Activated naive CD4-positive, alpha-beta T cell treated with Interleukin-2 at 50 U/mL for 16 hours (primary cell): ENCODE measurements around the gene COMP.

Experiments
- DNase-seq: peaks from one replicate; pipeline ENCODE4 v3.0.0-alpha.2; 2020

Gene COMP

DNA sequence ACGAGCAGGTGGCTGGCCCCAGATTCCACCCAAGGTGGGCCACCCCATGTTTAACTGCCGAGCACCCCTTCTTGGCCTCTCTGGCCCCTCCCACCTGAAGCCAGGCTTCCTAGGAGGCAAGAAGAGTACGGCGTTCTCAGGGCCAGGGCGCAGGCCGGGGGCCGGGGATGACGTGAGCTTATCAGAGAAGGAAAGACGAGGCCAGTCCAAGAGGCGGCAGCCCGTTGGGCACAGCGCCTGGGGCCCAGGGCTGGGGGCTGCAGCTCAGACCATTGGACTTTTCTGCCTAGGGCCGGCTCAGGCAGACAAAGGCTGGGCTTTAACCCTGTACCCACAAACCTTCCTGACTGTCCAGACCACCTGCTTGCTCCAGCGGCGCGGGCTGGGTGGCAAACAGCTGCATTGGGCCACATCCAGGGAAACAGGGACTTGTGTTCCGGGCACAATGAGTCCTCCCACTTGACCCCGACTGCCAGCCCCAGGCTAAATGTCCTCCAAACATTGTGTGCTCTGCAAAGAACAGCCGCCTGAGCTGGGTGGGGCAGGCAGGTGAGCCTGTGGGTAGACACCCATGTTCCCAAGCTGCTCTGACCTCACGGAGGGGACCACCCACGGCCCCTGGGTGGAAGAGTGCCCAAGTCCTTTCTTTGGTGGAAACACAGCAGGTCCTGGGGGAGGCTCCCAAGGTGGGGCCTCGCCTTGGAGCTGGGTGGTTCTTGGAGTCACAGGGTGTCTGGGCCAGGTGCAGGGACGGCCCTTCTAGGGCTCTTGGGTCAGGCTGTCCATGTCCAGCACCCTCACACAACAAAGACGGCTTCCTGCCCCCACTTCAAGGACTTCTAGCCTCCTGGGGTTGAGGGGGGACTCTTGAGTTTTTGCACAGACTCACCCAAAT, 21.9 kb downstream of the COMP start:
- no peak for DNase-seq

DNA sequence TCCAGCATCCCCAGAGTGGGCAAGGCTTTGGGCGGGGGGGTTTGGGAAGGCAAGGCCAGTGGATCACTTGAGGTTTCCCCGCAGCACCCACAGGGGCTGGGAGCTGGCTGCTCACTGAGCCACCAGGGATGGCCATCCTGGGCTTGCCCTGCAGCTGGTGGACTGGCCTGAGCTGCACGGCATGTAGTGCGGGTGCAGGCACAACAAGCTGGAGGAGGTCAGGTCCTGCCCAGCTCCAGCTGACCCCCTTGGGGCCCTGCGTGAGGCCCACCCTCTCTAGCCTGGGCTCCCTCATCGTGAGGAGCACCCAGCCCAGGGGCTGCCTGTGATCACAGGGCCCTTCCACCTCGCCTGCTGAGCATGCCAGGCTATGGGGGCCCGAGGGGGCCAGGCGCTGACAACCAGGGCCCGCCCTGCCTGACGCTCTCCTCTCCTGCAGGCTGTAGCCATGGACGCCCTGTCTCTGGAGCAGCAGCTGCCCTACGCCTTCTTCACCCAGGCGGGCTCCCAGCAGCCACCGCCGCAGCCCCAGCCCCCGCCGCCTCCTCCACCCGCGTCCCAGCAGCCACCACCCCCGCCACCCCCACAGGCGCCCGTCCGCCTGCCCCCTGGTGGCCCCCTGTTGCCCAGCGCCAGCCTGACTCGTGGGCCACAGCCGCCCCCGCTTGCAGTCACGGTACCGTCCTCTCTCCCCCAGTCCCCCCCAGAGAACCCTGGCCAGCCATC, 22.9 kb downstream of the COMP start:
- DNase-seq: no peak

DNA sequence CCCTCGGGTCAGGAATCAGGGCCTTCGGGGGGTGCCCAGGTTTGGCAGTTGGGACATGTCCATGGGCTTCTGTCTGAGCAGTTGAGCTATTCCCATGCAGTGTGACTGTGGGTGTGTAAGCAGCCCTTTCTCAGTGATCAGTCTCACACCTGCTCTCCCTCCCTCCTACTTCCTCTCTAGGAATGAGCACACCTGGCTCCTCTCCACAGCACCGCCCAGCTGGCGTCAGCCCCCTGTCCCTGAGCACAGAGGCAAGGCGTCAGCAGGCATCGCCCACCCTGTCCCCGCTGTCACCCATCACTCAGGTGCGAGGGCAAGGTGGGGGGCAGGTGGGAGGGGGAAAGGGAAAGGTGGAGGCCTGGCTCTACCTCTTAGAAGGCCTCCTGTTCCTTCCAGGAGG, 25.9 kb downstream of the COMP start:
- no peak for DNase-seq

DNA sequence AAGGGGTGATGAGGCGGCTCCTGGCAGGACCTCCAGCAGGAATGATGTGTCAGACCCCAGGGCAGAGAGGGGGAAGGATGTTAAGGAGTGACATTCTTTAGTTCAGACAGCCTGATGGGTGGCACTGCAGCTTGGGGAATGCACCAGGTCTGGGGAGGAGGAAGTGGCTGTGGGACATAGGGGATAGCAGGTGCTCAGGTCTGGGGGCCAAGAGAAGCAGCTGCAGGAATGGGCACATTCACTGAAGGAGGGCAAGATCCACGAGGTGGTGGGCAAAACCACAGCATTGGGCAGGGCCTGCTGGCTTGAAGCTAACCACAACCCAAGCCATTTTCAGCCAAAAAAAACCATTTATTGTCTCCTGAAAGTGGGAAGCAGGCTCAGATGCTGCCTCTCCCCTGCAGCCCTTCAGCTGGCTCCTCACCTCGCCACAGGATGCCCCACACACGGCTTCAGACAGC, 26.5 kb downstream of the COMP start:
- no peak for DNase-seq

DNA sequence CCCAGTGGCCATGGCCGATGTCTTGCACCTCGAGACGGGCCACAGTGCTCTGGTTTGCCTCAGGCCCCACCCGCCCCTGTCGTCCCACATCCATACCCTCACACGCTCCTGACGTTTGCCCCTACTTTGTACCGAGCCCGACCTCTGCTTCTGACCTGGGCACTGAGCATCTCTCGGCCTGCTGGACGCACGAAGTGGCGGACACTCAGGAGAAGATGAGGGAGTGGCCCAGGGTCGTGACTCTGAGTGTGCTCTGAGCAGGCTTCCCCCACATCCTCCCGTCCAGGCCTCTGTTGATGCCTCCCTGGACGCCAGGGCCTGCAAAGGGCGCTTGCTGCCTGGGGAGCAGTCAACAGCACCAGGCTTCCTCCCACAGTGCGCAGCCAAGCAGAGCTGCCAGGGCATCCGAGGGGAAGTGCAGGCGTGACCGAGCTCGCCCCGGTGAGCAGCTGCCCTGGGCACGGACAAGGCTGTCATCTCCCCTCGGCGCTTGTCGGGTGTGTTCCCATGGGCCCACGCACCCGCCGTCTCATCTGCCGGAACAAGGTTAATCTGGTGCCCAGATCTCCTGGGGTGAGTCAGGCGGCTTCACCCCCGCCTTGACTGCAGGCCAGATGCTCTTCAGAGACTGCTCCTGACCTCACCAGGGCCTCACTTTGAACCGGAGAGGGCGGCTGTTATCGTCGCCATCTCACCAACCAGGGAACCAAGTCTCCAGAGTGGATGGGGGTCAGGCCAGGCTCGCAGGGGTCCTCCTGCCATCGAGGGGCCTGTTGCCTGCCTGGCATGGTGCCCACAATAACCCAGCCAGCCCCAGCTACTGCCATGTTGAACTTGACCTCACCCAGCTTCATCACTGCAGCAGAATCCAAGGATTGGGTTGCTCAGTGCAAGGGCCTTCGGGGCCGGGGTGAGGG, 27.2 kb downstream of the COMP start:
- no peak for DNase-seq

DNA sequence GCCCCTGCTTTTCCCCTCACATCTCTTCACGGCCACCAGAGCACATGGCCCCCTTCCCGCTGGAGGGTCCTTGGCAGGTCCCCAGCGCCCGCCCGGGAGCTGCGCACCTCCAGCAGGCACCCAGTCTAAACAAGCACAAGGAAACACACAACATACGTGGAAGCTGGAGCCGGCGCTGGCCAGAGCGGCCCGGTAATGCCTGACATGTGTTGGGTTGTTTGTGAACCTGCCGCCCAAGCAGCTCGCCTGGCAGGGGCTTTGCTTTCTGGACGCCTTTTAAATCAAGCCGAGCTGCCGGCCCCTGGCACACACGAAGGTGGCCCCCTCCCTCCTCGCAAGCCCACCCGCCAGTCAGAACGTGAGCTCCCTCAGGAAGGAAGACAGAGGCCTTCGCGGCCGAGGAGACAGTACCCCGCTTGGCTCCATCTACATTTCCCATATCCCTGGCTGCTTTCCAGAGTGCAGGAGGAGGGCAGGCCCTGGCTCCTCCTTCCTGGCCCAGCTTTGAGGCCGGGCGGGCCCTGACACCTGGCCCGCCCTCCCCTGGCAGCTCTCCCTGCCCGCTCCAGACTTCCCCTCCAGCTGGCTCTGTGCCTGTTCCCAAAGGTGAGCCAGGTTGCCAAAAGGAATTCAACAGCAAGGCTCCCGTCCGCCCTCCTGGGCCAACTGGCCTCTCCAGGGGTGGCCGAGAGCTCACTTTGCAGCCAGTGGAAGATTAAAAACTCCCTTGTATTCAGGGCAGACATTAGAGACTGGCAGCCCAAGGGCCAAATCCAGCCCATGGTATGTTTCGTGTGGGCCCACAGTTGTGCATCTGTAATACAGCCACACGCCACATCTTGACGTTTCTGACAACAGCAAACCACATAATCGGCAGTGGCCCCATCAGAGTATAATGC, 28.7 kb downstream of the COMP start:
- DNase-seq: no peak

DNA sequence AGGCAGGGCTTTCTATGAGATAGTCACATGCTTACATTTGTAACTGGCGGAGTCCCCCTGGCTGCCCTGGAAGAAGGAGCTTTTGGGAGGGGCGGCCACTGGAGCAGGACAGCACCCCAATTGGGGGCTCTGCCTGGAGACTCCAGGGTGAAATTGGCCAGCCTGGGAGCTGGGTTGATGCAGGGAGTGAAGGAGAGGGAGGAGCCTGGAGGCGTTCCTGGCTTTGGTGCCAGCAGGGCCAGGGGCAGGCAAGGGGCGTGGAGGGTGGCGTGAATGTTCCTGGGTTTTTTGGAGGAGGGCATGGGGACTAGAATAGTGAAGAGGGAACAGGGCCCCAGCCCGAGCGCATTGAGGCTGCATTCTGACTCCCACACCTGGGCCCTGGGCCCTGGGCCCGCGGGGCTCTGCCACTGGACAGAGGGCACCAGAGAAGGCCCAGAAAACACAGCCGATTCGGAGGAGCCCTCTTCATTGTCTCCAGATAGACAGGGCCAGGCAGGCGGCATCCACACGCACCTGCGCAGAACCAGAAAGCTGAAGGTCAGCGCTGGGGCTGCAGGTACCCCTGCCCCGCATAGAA, 29.5 kb downstream of the COMP start:
- DNase-seq: no peak

DNA sequence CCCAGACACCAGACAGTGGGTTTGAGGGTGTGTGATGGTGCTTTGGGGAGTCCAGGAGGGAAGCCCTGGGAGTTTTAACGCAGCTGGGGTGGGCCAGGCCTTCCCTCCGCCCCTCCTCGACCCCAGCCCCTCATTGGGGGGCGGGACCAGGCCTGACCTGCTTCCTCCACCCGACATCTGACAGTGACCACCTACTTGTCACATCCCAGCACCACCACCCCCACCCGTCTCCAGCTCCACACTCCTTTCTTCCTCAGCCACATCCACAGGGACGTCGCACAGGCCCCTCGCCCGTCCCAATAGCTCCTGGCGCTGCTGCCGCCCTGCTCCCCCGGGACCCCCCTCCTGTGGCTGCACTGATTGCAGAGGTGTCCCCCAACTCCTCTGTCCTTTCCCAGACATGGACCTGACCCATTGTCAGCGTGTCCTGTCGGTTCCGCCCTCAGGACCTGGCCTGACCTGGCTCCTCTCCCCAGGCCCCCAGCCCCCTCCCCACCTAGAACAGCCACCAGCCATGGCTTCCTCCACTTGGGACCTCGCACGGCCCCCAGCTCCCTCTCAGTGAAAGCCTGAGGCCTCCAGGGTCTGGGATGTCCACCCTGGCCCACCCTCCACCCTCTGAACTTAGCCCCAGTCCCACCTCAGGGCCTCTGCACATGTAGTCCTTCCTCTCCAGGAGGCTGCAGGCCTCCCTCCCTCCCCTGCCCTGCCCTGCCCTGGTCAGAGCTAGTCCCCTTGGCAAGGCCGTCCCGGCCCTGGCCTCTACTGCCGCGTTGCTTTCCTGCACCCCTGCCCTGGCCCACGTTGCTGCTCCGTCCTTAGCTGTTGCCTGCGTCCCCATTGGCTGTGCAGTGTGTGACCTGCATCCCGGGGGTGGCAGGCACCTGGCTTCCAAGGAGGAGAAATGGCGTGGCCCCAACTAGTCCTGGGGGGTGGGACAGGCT, 30.4 kb downstream of the COMP start:
- no peak for DNase-seq

DNA sequence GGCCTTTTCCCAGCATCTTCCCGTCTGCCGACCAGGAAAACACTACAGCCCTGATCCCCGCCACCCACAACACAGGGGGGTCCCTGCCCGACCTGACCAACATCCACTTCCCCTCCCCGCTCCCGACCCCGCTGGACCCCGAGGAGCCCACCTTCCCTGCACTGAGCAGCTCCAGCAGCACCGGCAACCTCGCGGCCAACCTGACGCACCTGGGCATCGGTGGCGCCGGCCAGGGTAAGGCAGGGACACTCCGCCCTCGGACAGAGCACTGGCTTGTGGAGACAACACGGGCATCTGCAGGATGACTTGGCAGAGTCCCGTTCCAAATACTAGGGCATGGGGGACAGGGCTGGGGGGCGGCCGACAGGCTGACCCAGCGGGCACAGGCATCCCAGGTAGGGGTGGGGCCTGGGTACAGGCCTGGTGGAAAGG, 31.1 kb downstream of the COMP start:
- DNase-seq: no peak

DNA sequence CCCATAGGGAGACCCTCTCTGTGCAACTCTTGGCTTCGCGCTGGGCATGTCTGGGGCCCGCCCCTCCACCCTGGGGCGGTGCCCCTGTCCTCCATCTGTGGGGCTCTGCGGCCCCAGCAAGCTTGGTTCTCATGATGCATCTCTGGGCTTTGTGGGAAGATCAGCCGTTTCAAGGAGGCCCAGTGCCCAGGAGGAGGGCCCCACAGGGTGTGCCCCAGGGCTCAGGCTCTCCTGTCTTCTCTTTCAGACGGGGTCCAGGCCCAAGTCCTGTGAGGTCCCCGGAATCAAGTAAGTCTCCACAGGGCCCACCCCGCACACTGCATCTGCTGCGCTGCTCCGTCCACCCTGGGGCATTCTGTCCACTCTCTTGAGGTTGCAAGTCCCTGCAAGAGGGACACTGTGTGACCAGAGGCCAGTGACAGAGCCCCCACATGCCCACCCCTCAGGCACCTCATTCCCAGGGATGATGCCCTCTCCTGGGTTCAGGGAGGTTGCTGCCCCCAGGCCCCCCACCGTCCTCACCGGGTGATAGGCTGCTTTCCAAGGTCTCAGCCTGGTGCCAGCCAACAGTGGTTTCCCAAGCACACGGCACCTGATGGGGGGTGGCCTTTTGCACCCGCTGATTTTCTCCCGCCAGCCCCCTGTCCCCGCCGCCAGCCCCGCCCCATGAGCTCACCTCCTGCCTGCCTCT, 31.7 kb downstream of the COMP start:
- no peak for DNase-seq

DNA sequence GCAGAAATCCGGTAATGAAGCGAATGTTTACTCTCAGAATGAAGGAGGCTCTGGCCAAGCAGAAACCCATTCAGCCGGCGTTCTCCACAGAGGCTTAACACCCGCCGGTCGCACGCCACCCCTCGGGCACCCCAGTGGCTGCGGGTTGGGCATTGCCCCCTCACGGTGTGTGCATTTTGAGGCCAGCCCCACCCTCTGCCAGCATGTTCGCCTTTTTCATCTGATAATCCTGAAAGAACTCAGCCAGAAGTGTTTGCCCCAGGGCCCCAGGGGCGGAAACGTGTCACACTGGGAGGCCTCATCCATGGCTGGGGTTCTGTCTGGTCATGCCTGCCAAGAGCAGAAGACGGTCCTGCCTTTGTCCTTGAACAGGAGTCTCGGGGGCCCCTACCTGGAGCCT, 34.2 kb downstream of the COMP start:
- DNase-seq: no peak

DNA sequence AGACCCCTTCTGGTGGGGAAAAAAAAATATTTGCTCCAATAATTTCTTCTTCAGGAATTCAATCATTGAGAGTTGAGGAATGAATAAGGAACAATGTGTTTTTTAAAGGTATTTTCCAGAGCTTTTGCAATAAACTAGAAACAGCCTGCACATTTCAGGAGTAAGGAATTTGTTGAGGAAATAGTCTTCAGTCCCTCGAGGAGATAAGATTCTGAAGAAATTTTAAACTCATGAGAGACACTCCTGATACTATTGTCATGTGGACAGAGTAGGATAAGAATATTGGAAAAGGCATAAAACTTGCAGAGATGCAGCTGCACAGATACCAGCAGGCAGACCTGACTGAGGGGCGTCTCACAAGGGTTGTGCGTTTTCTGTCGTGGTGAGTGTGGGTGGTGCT, 36.6 kb downstream of the COMP start:
- DNase-seq: no peak

DNA sequence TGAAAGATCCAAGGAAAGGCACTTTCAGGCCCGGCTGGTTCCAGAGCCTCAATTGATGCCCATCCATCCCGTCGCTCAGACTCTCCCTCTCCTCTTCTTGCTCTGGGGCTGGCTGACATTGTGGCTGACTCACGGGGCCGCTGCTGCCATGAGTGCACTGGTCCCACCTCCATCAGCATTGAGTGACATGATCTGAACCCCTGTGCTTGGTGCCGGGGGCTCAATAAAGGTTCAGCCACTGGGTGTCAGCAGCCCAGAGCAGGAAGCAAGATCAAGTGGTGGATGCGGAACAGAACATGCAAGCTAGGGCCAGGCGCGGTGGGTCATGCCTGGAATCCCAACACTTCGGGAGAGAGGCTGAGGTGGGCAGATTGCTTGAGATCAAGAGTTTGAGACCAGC, 39.5 kb downstream of the COMP start:
- no peak for DNase-seq

DNA sequence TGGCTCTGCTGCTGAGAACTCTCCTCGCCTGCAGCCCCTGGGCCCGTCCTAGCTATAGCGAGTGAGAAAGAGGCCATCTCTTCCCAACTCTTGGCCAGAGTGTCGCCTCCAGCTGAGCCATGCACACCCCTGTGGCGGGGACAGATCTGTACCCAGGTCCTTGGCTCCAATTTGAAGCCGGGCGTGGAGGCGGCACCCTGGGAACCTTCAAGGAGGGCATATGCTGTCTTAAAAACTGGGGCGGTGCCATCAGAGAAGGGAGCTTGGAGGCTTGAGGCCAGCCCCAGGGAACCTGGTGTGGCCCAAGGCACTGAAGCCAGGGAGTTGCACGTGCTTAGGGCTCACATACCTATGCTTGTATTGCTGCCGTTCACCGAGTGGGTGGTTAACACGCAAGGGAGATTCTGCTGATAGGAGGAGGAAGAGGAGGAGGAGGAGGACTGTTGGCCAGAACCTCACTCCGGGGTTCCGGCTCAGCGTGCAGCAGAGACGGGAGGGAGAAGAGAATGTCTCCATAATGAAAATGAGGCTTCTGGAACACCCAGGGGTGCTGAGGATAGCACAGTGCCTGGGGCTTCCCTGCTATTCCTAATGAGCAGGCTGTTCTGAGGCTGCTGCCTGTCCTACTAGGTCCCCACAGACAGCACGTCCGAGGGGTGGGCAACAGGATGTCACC, 40.7 kb downstream of the COMP start:
- no peak for DNase-seq

DNA sequence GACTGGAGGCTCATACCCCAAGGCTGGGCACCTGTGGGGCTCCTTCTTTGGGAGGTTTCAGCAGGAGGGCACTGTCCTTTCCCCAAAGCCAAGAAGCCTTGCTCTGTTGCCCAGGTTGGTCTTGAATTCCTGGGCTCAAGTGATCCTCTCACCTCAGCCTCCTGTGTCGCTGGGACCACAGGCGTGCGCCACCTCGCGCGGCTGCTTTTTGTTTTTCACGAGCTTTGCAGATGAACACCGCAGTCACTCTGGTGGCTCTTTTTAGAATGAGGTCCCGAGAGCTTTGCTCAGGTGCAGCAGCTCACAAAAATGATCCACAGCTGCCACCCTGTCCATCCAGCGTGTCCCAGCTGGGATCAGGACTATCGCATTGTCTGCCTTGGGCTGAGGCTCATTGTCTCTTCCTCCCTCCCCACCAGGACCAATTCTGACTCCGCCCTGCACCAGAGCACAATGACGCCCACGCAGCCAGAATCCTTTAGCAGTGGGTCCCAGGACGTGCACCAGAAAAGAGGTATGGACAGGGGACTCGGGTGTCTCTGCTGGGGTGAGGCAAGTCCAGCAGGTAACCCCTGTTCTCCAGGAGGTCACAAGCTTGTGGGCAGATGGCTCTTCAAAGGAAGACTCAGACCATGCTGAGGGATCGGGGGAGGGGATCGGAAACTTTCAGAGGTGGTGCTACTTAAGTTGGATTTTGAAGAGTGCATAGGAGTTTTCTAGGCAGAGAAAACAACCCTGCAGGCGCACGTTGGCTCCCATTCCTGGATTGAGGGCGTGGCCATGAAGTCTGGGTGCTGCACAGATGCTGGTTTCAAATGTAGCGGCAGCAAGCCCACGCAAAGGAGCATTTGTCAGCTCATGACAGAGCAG, 41.5 kb downstream of the COMP start:
- DNase-seq: no peak

DNA sequence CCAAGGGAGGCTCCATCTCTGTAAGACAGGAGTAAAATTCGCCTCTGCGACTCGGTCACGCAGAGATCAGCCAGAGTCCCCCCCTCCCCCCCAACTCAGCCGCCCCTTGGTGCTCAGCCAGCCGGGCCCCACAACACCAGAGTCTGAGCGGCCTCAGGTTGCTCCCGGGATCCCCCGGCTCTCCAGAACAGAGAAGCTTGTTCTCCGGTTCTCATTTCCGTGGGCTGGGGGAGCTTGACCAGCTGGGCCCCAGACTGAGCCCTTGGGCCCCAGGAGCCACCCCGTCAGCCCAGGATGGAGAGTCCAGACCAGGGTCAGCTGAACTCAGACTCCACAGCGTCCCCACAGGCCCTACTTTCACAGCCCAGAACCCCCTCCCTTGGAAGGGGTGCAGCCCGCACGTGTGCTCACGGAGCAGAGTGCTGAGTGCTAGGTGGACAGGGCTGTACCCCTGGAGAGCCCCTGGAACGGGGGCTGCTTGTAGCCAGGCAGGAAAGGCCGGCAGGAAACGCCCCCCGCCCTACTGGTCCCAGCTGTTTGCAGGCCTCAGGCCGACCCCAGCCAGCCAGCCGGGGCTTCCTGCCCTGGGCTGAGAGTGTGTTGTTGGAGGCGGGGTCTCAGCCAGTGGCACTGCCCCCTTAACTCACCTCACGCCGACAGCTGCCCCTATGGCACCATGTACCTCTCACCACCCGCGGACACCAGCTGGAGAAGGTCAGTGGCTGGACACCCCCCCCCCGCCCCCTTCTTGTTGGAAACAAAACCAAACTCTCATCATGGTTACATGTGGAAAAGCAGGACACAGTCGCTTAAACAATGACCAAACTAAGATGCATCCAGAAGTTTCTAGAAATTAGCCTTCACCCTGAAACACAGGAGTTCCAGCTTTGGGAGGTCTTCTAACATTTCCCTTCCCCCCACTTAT, 44.4 kb downstream of the COMP start:
- no peak for DNase-seq

DNA sequence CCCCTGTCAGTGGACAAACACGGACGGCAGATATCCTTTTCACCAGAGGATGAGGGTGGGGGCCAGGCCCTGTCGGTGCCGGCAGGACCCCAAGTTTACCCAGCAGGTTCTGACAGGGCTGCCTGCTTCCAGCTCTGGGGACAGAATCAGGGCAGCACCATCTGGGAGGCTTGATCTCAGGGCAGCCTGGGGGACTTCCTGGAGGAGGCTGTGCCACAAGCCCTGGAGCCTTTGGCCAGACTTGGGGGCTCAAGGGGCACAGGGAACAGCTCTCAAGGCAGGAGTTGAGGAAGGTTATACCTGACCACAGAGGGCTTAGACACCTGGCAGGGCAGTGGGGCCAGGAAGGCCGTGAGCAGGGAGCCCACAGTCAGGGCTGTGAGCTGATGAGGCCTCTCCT, 45.2 kb downstream of the COMP start:
- no peak for DNase-seq
